CD4-positive, alpha-beta memory T cell (primary cell): ENCODE measurements around the gene PRKD2. TPM values are rescaled to one million over a fixed set of nuclear protein-coding genes. Genes with fewer than 3 reads are reported as not detected.
A peak's percentile ranks its signal among the peaks of the same experiment; 100 is the strongest.
"Not testable (repeated sequence)": the region's sequence is repeated elsewhere in the genome, so short reads cannot be mapped to it uniquely, and the experiment has no call there.

ENCODE experiments used
- CTCF ChIA-PET: fragments of 350-600 bp; sonication (Branson Sonifier 250); formaldehyde crosslinking; loops from one replicate; lab custom pipeline; 2021; ENCODE audit warnings: inconsistent platforms; ENCODE audit not compliant: partially characterized antibody; lab: Charles Lee
- POLR2A ChIA-PET: fragments of 350-600 bp; sonication (Branson Sonifier 250); formaldehyde crosslinking; loops from one replicate; lab custom pipeline; 2021; ENCODE audit not compliant: partially characterized antibody; lab: Charles Lee
- DNase-seq, 5 donors: peaks; one replicate each; pipeline versions ENCODE4 v3.0.0 to v3.0.0-alpha.2; 2020 to 2022; ENCODE audit warnings: mixed read lengths in 1 of 5
- H3K27ac ChIP-seq: one replicate; pipeline ENCODE4 v1.7.0; 2013; ENCODE audit warnings: low read depth, low read length
- H3K27me3 ChIP-seq: 2 replicates; pipeline ENCODE4 v1.7.0; 2013; ENCODE audit warnings: mild to moderate bottlenecking, low read length, moderate library complexity; ENCODE audit not compliant: insufficient read depth
- H3K36me3 ChIP-seq: 2 replicates; pipeline ENCODE4 v1.7.0; 2013; ENCODE audit warnings: mild to moderate bottlenecking, low read length, moderate library complexity; ENCODE audit not compliant: insufficient read depth
- H3K4me1 ChIP-seq: 2 replicates; pipeline ENCODE4 v1.7.0; 2013; ENCODE audit warnings: mild to moderate bottlenecking, low read length, moderate library complexity; ENCODE audit not compliant: insufficient read depth
- H3K4me3 ChIP-seq, 2 donors: one replicate each; pipeline ENCODE4 v1.7.0; 2013; ENCODE audit warnings: low read length in 2 of 2, mild to moderate bottlenecking in 1 of 2
- H3K9me3 ChIP-seq, 2 donors: one replicate each; pipeline ENCODE4 v1.7.0; 2013; ENCODE audit warnings: low read length in 2 of 2, control low read depth in 1 of 2; ENCODE audit not compliant: control insufficient read depth in 1 of 2
- H3K27ac Mint-ChIP-seq, 7 donors: one replicate each; pipeline ENCODE4 v1.8.0; 2020 to 2021; ENCODE audit warnings: mixed read lengths in 7 of 7, mild to moderate bottlenecking in 6 of 7, inconsistent platforms in 3 of 7, moderate library complexity in 3 of 7
- H3K27me3 Mint-ChIP-seq, 2 donors: one replicate each; pipeline ENCODE4 v1.8.0; 2020 to 2021; ENCODE audit warnings: mixed read lengths in 2 of 2
- H3K36me3 Mint-ChIP-seq, 2 donors: one replicate each; pipeline ENCODE4 v1.8.0; 2020 to 2021; ENCODE audit warnings: mixed read lengths in 2 of 2, inconsistent platforms in 1 of 2, mild to moderate bottlenecking in 1 of 2
- H3K4me1 Mint-ChIP-seq, 4 donors: one replicate each; pipeline ENCODE4 v1.8.0; 2020 to 2021; ENCODE audit warnings: mixed read lengths in 4 of 4, mild to moderate bottlenecking in 1 of 4
- H3K4me3 Mint-ChIP-seq, 8 donors: one replicate each; pipeline ENCODE4 v1.8.0; 2020 to 2021; ENCODE audit warnings: mixed read lengths in 8 of 8, mild to moderate bottlenecking in 7 of 8, moderate library complexity in 6 of 8, inconsistent platforms in 3 of 8
- H3K9me3 Mint-ChIP-seq, 8 donors: one replicate each; pipeline ENCODE4 v1.8.0; 2020 to 2021; ENCODE audit warnings: mixed read lengths in 8 of 8, mild to moderate bottlenecking in 5 of 8, inconsistent platforms in 3 of 8, moderate library complexity in 1 of 8
- intact Hi-C: fragments of 100-400 bp; cut with micrococcal nuclease; formaldehyde crosslinking; loops from one replicate; pipeline ENCODE4 v1.15.1; 2023
- polyA plus RNA-seq, 2 donors: library from polyadenylated mRNA; unstranded; fragments of 300-500 nt; fragmentation: Illumina TruSeq; gene quantifications; one replicate each; pipeline ENCODE4 v1.2.3, GENCODE V29; 2021
- total RNA-seq, 2 experiments: library from RNA; stranded (reverse); gene quantifications; one replicate each; pipeline ENCODE4 v1.2.3, GENCODE V29; 2021

Gene PRKD2
- total and polyA plus RNA-seq, 4 experiments from 2014 or later, result 27.6 to 122 (median 102) TPM

- Mint-ChIP-seq H3K27me3 (peaks cover 0 to 1% of the 10 kb centered on the region in 2 donors), H3K27ac (no peak overlapping the region), H3K4me1 (peaks cover 12 to 28% (median 19%) of the 10 kb centered on the region in 4 donors), H3K9me3 (no peaks in the 10 kb centered on the region), H3K4me3 (no peak overlapping the region), H3K36me3 (no peaks in the 10 kb centered on the region)
- Histone ChIP-seq H3K27me3 (no peaks in the 10 kb centered on the region), H3K36me3 (no peaks in the 10 kb centered on the region), H3K9me3 (no peaks in the 10 kb centered on the region), H3K4me1 (peaks cover 19% of the 10 kb centered on the region), H3K27ac (no peak overlapping the region), H3K4me3 (no peak overlapping the region)
- intact Hi-C loops, result loop anchor here (5.0 kb wide), 1 partner anchor 977 kb away; the partner anchor contains the start of gene BICRA
- ChIA-PET CTCF (interaction anchor here (1.0 to 5.4 kb wide), 4 partner anchors 15 to 209 kb away, joined by 3 to 62 read pairs (median 9); no protein-coding TSS in a partner anchor), POLR2A (interaction anchor here (1.0 to 1.5 kb wide), 2 partner anchors 19 to 31 kb away, joined by 3 read pairs; no protein-coding TSS in a partner anchor)
- no peak for DNase-seq
Measured at GRCh38 chr19:46630586-46631205, 86.2 kb downstream of the PRKD2 start.

- no peak overlapping the region for H3K4me3 ChIP-seq
- H3K27ac ChIP-seq, result no peak overlapping the region
- ChIA-PET CTCF (interaction anchor here (2.5 to 2.6 kb wide), 2 partner anchors 16 to 32 kb away, joined by 9 read pairs; partner anchors contain the start of gene DACT3), POLR2A (interaction anchor here (1.0 kb wide), 1 partner anchor 18 kb away, joined by 3 read pairs; no protein-coding TSS in a partner anchor)
- Mint-ChIP-seq H3K4me1 (peaks cover 13 to 30% (median 19%) of the 10 kb centered on the region in 4 donors), H3K36me3 (no peaks in the 10 kb centered on the region), H3K27me3 (peaks cover 1 to 2% of the 10 kb centered on the region in 2 donors), H3K4me3 (no peak overlapping the region), H3K9me3 (no peaks in the 10 kb centered on the region), H3K27ac (no peak overlapping the region)
- intact Hi-C loops, result loop anchor here (5.0 kb wide), 1 partner anchor 978 kb away; the partner anchor contains the start of gene BICRA
- H3K27me3 ChIP-seq, result no peaks in the 10 kb centered on the region
- H3K4me1 ChIP-seq, result peaks cover 24% of the 10 kb centered on the region
- no peak for DNase-seq
- H3K36me3 ChIP-seq, result no peaks in the 10 kb centered on the region
- no peaks in the 10 kb centered on the region for H3K9me3 ChIP-seq
Measured at GRCh38 chr19:46629546-46630025, 87.3 kb downstream of the PRKD2 start.

GRCh38 chr19:46628970-46629369 lies 87.9 kb downstream of the PRKD2 start:
- intact Hi-C loops, H3K27ac Mint-ChIP-seq, POLR2A ChIA-PET: not testable (repeated sequence)

GRCh38 chr19:46626446-46626845 lies 90.5 kb downstream of the PRKD2 start:
- intact Hi-C loops, result no loop called here
- H3K4me1 ChIP-seq, result peaks cover 25% of the 10 kb centered on the region
- H3K36me3 Mint-ChIP-seq, result no peaks in the 10 kb centered on the region
- H3K9me3 ChIP-seq, result no peaks in the 10 kb centered on the region
- H3K4me3 Mint-ChIP-seq, result no peak overlapping the region
- H3K4me3 ChIP-seq, result no peak overlapping the region
- peaks cover 1 to 2% of the 10 kb centered on the region in 2 donors for H3K27me3 Mint-ChIP-seq
- no peak overlapping the region for H3K27ac ChIP-seq
- CTCF ChIA-PET, result interaction anchor here (1.1 kb wide), 1 partner anchor 35 kb away, joined by 3 read pairs; the partner anchor contains the start of gene DACT3
- H3K27ac Mint-ChIP-seq, result no peak overlapping the region
- POLR2A ChIA-PET, result no interaction called here
- no peak for DNase-seq
- H3K27me3 ChIP-seq, result no peaks in the 10 kb centered on the region
- peaks cover 7 to 24% (median 8%) of the 10 kb centered on the region in 4 donors for H3K4me1 Mint-ChIP-seq
- no peaks in the 10 kb centered on the region for H3K36me3 ChIP-seq
- H3K9me3 Mint-ChIP-seq, result no peaks in the 10 kb centered on the region

More at GRCh38 chr19:46628970-46629369, 87.9 kb downstream of the PRKD2 start:
- CTCF ChIA-PET, result interaction anchor here (2.5 to 2.6 kb wide), 2 partner anchors 15 to 33 kb away, joined by 9 read pairs; partner anchors contain the start of gene DACT3
- not testable (repeated sequence) for H3K27me3 ChIP-seq, H3K36me3 ChIP-seq, H3K36me3 Mint-ChIP-seq, H3K9me3 Mint-ChIP-seq, H3K9me3 ChIP-seq, H3K27ac ChIP-seq, H3K4me3 Mint-ChIP-seq, H3K4me3 ChIP-seq, H3K27me3 Mint-ChIP-seq, DNase-seq
- H3K4me1 ChIP-seq, result peaks cover 24% of the 10 kb centered on the region
- peaks cover 15 to 28% (median 21%) of the 10 kb centered on the region in 4 donors for H3K4me1 Mint-ChIP-seq

- no peaks in the 10 kb centered on the region for H3K9me3 Mint-ChIP-seq
- no peaks in the 10 kb centered on the region for H3K27me3 ChIP-seq
- no peak for DNase-seq
- CTCF ChIA-PET, result interaction anchor here (0.9 to 2.0 kb wide), 2 partner anchors 9 to 12 kb away, joined by 5 to 7 read pairs; no protein-coding TSS in a partner anchor
- H3K4me3 Mint-ChIP-seq, result no peak overlapping the region
- peaks cover 26% of the 10 kb centered on the region for H3K4me1 ChIP-seq
- POLR2A ChIA-PET, result no interaction called here
- peaks cover 1 to 2% of the 10 kb centered on the region in 2 donors for H3K27me3 Mint-ChIP-seq
- H3K4me1 Mint-ChIP-seq, result peaks cover 7 to 25% (median 8%) of the 10 kb centered on the region in 4 donors
- no peaks in the 10 kb centered on the region for H3K36me3 Mint-ChIP-seq
- H3K9me3 ChIP-seq, result no peaks in the 10 kb centered on the region
- H3K4me3 ChIP-seq, result no peak overlapping the region
- H3K27ac ChIP-seq, result no peak overlapping the region
- H3K36me3 ChIP-seq, result no peaks in the 10 kb centered on the region
- intact Hi-C loops, result no loop called here
- no peak overlapping the region for H3K27ac Mint-ChIP-seq
Measured at GRCh38 chr19:46625731-46626130, 91.2 kb downstream of the PRKD2 start.

- Mint-ChIP-seq H3K9me3 (no peaks in the 10 kb centered on the region), H3K4me1 (peaks cover 7 to 30% (median 11%) of the 10 kb centered on the region in 4 donors), H3K4me3 (peak within 1 kb of the TSS; percentile 3 to 79 (median 40)), H3K36me3 (no peaks in the 10 kb centered on the region), H3K27me3 (peaks cover 1 to 2% of the 10 kb centered on the region in 2 donors), H3K27ac (peak within 1 kb of the TSS in 6 of 7 donors; percentile 23 to 87 (median 62))
- Histone ChIP-seq H3K4me1 (peaks cover 32% of the 10 kb centered on the region), H3K9me3 (no peaks in the 10 kb centered on the region), H3K27ac (no peak within 1 kb of the TSS), H3K27me3 (no peaks in the 10 kb centered on the region), H3K36me3 (no peaks in the 10 kb centered on the region), H3K4me3 (no peak within 1 kb of the TSS)
- ChIA-PET CTCF (interaction anchor here (0.9 to 2.0 kb wide), 3 partner anchors 8 to 13 kb away, joined by 4 to 7 read pairs (median 5); no protein-coding TSS in a partner anchor), POLR2A (no interaction called here)
- intact Hi-C loops, result no loop called here
- peak in 1 of 5 donors; percentile 29 for DNase-seq
Measured at GRCh38 chr19:46624958-46625661, 91.8 kb downstream of the PRKD2 start, which contains the start of gene PTGIR. PTGIR (minus strand) TSS chr19:46625089; CDS start chr19:46624225, 864 bp downstream.
